ENCODE data around the gene TCF12.

TCF12 gene

GRCh38 chr15:57322602-57323250 lies 404.3 kb downstream of the TCF12 start:
- in situ Hi-C loops (cut with HindIII; ENCODE audit: low sequenced_read_pairs) = no loop called here
- TF ChIP-seq, protein P1, sequence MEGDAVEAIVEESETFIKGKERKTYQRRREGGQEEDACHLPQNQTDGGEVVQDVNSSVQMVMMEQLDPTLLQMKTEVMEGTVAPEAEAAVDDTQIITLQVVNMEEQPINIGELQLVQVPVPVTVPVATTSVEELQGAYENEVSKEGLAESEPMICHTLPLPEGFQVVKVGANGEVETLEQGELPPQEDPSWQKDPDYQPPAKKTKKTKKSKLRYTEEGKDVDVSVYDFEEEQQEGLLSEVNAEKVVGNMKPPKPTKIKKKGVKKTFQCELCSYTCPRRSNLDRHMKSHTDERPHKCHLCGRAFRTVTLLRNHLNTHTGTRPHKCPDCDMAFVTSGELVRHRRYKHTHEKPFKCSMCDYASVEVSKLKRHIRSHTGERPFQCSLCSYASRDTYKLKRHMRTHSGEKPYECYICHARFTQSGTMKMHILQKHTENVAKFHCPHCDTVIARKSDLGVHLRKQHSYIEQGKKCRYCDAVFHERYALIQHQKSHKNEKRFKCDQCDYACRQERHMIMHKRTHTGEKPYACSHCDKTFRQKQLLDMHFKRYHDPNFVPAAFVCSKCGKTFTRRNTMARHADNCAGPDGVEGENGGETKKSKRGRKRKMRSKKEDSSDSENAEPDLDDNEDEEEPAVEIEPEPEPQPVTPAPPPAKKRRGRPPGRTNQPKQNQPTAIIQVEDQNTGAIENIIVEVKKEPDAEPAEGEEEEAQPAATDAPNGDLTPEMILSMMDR (IDR thresholded peaks at IDR 0.05; ENCODE audit: low read depth, low read length, missing control alignments) = no peak
- no peak overlapping the region for H3K4me3 ChIP-seq (ENCODE audit: low read depth, low read length)
- no peak for DNase-seq (ENCODE audit: low read depth)

DNA sequence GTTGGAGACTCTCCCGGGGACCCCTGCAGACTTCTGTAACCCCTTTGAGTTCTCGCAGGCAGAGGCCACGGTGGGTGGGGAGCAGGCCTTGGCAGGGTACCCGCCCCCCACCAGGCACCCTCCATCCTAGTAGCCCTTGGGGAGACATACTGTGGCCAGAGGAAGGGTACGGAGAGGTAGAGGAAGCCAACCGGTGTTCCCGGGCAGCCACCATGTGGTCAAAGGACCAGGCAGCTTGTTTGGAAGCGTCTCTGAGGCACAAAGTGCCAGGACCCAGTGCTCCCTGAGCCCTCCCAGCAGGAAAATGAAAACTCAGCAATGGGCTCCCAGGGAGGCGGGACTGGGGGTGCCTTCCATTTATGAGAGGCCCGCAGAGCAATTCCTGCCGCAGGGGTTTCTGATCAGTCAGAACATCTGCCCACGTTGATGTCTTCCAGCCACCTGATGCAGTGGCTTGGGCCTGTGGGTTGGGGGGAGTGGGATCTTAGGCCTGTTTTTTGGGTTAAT lies 404.9 kb downstream of the TCF12 start:
- H3K4me3 ChIP-seq (ENCODE audit: low read depth, low read length) = no peak overlapping the region
- no peak for DNase-seq (ENCODE audit: low read depth)
- in situ Hi-C loops (cut with HindIII; ENCODE audit: low sequenced_read_pairs) = no loop called here
- TF ChIP-seq, protein P1 (IDR thresholded peaks at IDR 0.05; ENCODE audit: low read depth, low read length, missing control alignments) = no peak

GRCh38 chr15:57323806-57324589 lies 405.6 kb downstream of the TCF12 start:
- TF ChIP-seq, protein P1 (IDR thresholded peaks at IDR 0.05; ENCODE audit: low read depth, low read length, missing control alignments) = no peak
- no peak for DNase-seq (ENCODE audit: low read depth)
- no peak overlapping the region for H3K4me3 ChIP-seq (ENCODE audit: low read depth, low read length)
- in situ Hi-C loops (cut with HindIII; ENCODE audit: low sequenced_read_pairs) = no loop called here

GRCh38 chr15:57324590-57324890 lies 406.1 kb downstream of the TCF12 start:
- DNase-seq (ENCODE audit: low read depth) = no peak

DNA sequence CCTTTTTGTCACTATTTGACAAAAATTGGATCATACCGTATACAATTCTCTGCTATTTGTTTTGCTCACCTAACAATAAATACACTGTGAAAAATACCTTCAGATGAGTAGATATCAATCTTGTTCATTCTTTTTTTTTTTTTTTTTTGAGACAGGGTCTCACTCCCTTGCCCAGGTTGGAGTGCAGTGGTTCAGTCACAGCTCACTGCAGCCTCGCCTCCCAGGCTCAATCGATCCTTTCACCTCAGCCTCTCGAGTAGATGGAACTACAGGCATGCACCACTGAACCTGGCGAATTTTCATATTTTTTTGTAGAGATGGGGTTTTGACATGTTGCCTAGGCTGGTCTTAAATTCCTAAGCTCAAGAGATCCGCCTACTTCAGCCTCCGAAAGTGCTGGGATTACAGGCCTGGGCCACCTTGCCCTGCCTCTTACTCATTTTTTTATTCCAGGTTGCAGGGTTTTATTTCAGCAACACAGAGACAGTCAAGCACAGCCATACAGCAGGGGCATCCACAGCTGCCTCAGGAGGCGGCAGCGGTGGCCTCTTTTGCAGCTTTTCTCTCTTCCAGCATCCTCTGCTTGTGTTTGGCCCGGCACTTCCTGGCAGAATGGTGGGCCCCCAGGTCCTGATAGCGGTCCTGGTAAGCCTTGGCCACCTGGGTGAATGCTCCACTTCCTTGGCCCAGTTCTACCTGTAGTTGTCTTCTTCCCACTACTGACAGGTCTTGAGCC lies 406.7 kb downstream of the TCF12 start:
- no peak for DNase-seq (ENCODE audit: low read depth)
- TF ChIP-seq, protein P1 (IDR thresholded peaks at IDR 0.05; ENCODE audit: low read depth, low read length, missing control alignments) = no peak
- in situ Hi-C loops (cut with HindIII; ENCODE audit: low sequenced_read_pairs) = no loop called here
- no peak overlapping the region for H3K4me3 ChIP-seq (ENCODE audit: low read depth, low read length)

More at GRCh38 chr15:57324590-57324890, 406.1 kb downstream of the TCF12 start:
- in situ Hi-C loops (cut with HindIII; ENCODE audit: low sequenced_read_pairs) = no loop called here
- H3K4me3 ChIP-seq (ENCODE audit: low read depth, low read length) = no peak overlapping the region
- TF ChIP-seq, protein P1 (IDR thresholded peaks at IDR 0.05; ENCODE audit: low read depth, low read length, missing control alignments) = no peak

GRCh38 chr15:57326196-57326595 lies 407.8 kb downstream of the TCF12 start:
- no peak for DNase-seq (ENCODE audit: low read depth)
- in situ Hi-C loops (cut with HindIII; ENCODE audit: low sequenced_read_pairs) = no loop called here
- TF ChIP-seq, protein P1 (IDR thresholded peaks at IDR 0.05; ENCODE audit: low read depth, low read length, missing control alignments) = no peak
- H3K4me3 ChIP-seq (ENCODE audit: low read depth, low read length) = no peak overlapping the region

All from astrocyte of the cerebellum (primary cell).